GM21825 (cell line): ENCODE data around the gene PCMTD2.

Experiments used
- ATAC-seq: cut with Tn5 transposase; IDR thresholded peaks from one replicate; pipeline ENCODE4 v1.9.1; 2021; ENCODE audit warnings: mild to moderate bottlenecking, moderate library complexity; ENCODE audit not compliant: unreplicated experiment

PCMTD2 gene

GRCh38 chr20:64254571-64255360, 782 bp upstream of the PCMTD2 start:
- no peak for ATAC-seq

GRCh38 chr20:64256282-64256935, 861 bp downstream of the PCMTD2 start:
- no peak for ATAC-seq

DNA sequence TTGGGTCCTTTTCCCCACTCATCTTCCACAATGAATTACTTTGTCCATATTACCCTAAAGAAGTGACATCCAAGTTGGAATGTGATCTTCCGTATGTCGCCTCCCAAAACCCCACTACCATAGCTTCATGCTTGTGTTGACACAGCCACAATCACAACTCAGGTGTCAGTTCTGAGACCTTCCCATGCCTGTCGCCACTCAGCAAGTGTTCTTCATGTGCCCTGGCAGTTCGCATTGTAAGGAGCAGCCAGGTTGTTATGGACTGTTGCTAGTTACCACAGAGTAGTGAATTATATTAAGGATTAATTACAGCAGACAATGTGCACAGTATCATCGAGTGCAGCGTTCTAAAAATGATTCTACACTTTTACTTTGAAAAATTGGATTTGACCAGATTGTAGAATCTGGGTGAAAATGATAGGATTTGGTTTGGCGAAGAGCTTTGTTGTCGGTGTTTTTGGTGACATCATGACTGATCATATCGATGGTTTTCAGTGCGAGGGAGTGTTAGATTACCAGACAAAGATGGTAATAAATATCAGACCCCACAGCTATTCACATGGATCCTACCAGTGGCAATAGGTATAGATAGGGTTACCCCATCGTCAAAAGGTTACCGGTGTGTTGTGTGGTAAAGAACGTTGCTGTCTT, 1.7 kb downstream of the PCMTD2 start:
- no peak for ATAC-seq

GRCh38 chr20:64258071-64258823, 2.7 kb downstream of the PCMTD2 start:
- ATAC-seq = no peak

GRCh38 chr20:64260239-64260638, 4.7 kb downstream of the PCMTD2 start:
- ATAC-seq = no peak

DNA sequence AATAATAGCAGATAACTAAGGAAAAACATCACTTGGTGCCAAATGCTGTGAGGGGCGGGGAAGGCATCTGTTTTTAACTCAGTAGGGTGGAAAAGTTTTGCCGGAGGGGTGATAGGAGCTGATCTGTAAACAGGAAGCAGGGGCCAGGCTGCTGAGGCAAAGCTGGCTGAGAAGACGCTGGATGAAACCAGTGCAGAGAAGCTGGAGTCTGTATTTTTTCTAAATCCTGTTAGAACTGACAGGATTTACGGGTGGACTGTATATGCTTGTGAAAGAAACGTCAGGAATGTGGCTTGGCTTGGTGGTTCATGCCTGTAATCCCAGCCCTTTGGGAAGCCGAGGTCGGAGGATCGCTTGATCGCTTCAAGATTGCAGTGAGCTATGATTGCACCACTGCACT, 5.6 kb downstream of the PCMTD2 start:
- no peak for ATAC-seq

DNA sequence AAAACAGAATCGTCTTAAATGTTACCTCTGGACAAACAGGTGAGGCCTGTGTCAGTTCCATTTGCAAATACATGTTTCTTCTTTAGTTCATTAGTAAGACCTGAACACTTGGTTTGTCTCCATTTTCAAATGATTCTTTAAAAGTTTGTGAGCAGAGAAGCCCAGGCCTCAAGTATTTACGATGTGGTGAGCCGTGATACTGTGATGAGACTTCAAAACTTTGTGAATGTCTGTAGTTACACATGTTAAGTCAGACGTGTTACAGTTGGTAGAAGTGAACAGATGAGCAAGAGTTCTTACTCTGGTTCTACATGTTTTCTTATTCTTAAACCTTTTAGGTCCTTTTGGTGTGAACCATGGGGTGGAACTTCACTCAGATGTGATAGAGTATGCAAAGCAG, 8.5 kb downstream of the PCMTD2 start:
- no peak for ATAC-seq

GRCh38 chr20:64265201-64265600, 9.7 kb downstream of the PCMTD2 start:
- ATAC-seq = no peak

- ATAC-seq = no peak
Observed at GRCh38 chr20:64266988-64267387, 11.4 kb downstream of the PCMTD2 start.

GRCh38 chr20:64268174-64268573, 12.6 kb downstream of the PCMTD2 start:
- ATAC-seq = no peak

DNA sequence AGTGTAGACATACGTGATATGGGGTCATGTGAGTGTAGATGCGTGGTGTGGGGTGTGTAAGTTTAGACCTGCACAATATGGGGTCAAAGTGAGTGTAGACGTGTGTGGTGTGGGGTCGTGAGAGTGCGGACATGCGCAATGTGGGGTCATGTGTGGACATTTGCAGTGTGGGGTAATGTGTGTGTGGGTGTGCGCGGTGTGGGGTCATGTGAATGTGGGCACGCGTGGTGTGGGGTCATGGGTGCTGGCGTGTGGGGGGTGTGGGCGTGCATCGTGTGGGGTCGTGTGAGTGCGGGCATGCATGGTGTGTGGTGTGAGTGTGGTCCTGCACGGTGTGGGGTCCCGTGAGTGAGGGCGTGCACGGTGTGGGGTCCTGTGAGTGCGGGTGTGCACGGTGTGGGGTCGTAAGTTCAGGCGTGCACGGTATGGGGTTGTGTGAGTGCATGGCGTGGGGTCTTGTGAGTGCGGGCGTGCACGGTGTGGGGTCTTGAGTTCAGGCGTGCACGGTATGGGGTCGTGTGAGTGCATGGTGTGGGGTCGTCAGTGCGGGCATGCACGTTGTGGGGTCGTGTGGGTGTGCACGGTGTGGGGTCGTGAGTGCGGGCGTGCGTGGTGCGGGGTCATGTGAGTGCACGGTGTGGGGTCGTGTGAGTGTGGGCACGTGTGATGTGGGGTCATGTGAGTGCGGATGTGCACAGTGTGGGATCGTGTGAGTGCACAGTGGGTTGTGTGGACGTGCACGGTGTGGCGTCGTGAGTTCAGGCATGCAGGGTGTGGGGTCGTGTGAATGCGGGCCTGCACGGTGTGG, 14.3 kb downstream of the PCMTD2 start:
- no peak for ATAC-seq

DNA sequence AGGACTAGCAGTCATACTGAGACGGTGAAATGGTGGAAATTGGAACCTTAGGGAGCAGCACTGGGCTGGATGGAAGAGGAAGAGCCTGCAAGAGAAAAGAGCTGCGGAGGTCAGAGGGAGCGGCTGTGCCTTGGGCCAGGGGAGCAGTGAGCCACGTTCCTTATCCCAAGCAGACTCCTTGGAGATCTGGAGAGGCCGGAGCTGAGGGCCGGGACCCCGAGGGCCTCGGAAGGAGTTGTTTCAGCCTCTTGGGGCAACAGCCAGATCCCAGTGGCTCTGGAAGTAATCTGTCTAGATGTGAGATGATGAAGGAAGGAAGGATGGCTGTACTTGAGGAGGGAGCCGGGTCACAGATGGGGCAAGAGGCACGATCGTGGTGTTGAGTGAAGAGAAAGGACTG, 16.1 kb downstream of the PCMTD2 start:
- ATAC-seq = no peak

- no peak for ATAC-seq
Observed at GRCh38 chr20:64273109-64273508, 17.6 kb downstream of the PCMTD2 start.

DNA sequence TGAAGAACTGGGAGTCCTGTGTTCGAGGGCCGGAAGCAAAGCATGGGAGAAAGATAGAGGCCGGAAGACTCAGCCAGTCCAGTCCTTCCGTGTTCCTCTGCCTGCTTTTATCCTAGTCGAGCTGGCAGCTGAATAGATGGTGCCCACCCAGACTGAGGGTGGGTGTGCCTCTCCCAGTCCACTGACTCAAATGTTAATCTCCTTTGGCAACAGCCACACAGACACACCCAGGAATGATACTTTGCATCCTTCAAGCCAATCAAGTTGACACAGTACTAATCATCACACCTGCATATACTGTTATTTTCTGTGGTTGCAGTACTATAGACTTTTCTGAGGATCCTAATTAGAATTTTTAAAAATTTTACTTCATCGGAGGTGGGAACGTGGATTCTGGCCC, 21.3 kb downstream of the PCMTD2 start:
- ATAC-seq = no peak

GRCh38 chr20:64277571-64278316, 22.2 kb downstream of the PCMTD2 start:
- ATAC-seq = no peak

GRCh38 chr20:64278317-64278681, 22.8 kb downstream of the PCMTD2 start:
- no peak for ATAC-seq

- no peak for ATAC-seq
Observed at GRCh38 chr20:64279826-64280459, 24.4 kb downstream of the PCMTD2 start.

DNA sequence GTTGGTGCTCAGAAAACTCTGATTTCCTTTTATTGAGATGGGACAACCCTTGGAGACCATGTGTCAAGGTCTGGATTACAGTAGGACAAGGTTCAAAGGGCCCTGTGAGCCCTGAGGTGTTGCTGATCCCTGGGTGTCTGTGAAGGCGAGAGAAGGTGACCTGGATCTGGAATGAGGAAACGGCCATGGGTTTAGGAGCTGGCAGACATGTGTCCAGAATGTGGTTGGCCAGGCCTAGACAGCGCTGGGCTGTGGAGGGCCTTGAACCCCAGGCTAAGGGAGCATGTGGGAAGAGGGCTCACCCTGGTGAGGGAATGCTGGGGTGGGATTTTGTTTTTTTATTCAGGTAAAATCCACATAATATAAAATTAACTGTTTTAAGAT, 24.9 kb downstream of the PCMTD2 start:
- ATAC-seq = no peak

DNA sequence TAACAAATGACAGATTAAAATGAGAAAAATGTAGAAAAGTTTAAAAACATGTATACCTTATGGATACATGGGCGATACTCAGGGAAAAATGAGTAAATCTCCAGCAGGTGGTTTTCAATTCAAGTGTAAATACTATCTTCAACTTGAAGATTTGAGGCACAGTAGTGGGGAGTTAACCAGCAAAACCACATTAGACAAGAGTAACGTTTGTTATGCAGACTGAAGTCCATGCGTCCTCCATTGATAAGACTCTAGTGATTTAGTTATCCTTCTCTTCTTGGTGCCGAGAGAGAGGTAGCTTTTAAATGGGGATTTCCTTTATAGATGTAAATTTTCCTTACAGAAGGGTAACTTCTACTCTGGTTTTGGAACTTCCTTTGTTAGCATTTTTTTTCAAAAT, 28.1 kb downstream of the PCMTD2 start:
- ATAC-seq = no peak
